T1000 (cell line): ENCODE data around the gene SUFU.
A peak's percentile ranks its signal among the peaks of the same experiment; 100 is the strongest.
"Not testable (repeated sequence)": the region's sequence is repeated elsewhere in the genome, so short reads cannot be mapped to it uniquely, and the experiment has no call there.

ENCODE experiments used
- DNase-seq: peaks from one replicate; lab custom pipeline; 2025; ENCODE audit warnings: mixed read lengths; lab: John Stamatoyannopoulos, UW

The SUFU gene

GRCh38 chr10:102480396-102480795, 23.4 kb upstream of the SUFU start:
- no peak for DNase-seq

- no peak for DNase-seq
Observed at GRCh38 chr10:102484021-102484420, 19.8 kb upstream of the SUFU start.

- DNase-seq = no peak
Observed at GRCh38 chr10:102485093-102485784, 18.5 kb upstream of the SUFU start.

GRCh38 chr10:102491136-102491535, 12.6 kb upstream of the SUFU start:
- DNase-seq = no peak

- DNase-seq = no peak
Observed at GRCh38 chr10:102492344-102492939, 11.3 kb upstream of the SUFU start.

GRCh38 chr10:102492983-102493382, 10.8 kb upstream of the SUFU start:
- no peak for DNase-seq

- no peak for DNase-seq
Observed at GRCh38 chr10:102493771-102494170, 10.0 kb upstream of the SUFU start.

GRCh38 chr10:102497545-102497944, 6.2 kb upstream of the SUFU start:
- no peak for DNase-seq

- DNase-seq = no peak
Observed at GRCh38 chr10:102499356-102499755, 4.4 kb upstream of the SUFU start.

GRCh38 chr10:102500686-102501085, 3.1 kb upstream of the SUFU start:
- DNase-seq = not testable (repeated sequence)

GRCh38 chr10:102501201-102502028, 2.4 kb upstream of the SUFU start:
- DNase-seq = no peak

GRCh38 chr10:102502029-102502336, 1.8 kb upstream of the SUFU start:
- peak; percentile 97 for DNase-seq

GRCh38 chr10:102502337-102503151, 1.2 kb upstream of the SUFU start, which contains the start of gene ACTR1A:
TSS of gene ACTR1A (minus strand) at chr10:102502712. CDS start at chr10:102502647, 65 bp downstream.
- DNase-seq = peak; percentile 94

GRCh38 chr10:102504179-102504975, 605 bp downstream of the SUFU start:
- DNase-seq = no peak

- DNase-seq = no peak
Observed at GRCh38 chr10:102504976-102505300, 1.2 kb downstream of the SUFU start.

- DNase-seq = no peak
Observed at GRCh38 chr10:102505462-102506115, 1.8 kb downstream of the SUFU start.

GRCh38 chr10:102507521-102507920, 3.7 kb downstream of the SUFU start:
- no peak for DNase-seq

GRCh38 chr10:102508506-102508905, 4.7 kb downstream of the SUFU start:
- no peak for DNase-seq

GRCh38 chr10:102509387-102509786, 5.6 kb downstream of the SUFU start:
- no peak for DNase-seq

GRCh38 chr10:102511583-102512274, 8.0 kb downstream of the SUFU start:
- no peak for DNase-seq
